HepG2 (cell line): ENCODE results near the gene S100A4. TPM values are rescaled to one million over a fixed set of nuclear protein-coding genes. Genes with fewer than 3 reads are reported as not detected.

Experiments used
- ETV6 ChIP-seq: sonication (generic); formaldehyde crosslinking; conservative IDR thresholded peaks from 2 replicates; pipeline ENCODE4 v1.4.0; 2020; ENCODE audit warnings: missing genetic modification reagents
- FOXA1 ChIP-seq, 2 experiments: fragments of 450-650 bp in 1 of 2; sonication (generic) in 1 of 2; formaldehyde crosslinking in 1 of 2; IDR thresholded peaks; 2 replicates each; pipeline versions ENCODE4 v1.4.0 to v1.6.1; 2016 to 2020; ENCODE audit warnings: missing genetic modification reagents in 1 of 2
- FOXP1 ChIP-seq, 2 experiments: fragments of 450-650 bp in 1 of 2; IDR thresholded peaks; 2 replicates each; pipeline ENCODE4 v1.6.1; 2017 to 2018; ENCODE audit warnings: antibody characterized with exemption in 1 of 2
- HCFC1 ChIP-seq: fragments of 150-350 bp; IDR thresholded peaks from 2 replicates; pipeline ENCODE4 v1.6.1; 2014; ENCODE audit warnings: low read depth, low read length
- HNF4A ChIP-seq: sonication (generic); formaldehyde crosslinking; IDR thresholded peaks from 2 replicates; pipeline ENCODE4 v1.4.0; 2020; ENCODE audit warnings: missing genetic modification reagents
- HNRNPK ChIP-seq: fragments of 200-400 bp; formaldehyde crosslinking; IDR thresholded peaks from 2 replicates; pipeline ENCODE4 v1.6.1; 2018; ENCODE audit warnings: low read length, low read depth, moderate library complexity, mild to moderate bottlenecking; ENCODE audit not compliant: poor library complexity, severe bottlenecking
- HNRNPLL ChIP-seq: fragments of 200-400 bp; formaldehyde crosslinking; IDR thresholded peaks from 2 replicates; pipeline ENCODE4 v1.6.1; 2017; ENCODE audit warnings: mild to moderate bottlenecking, low read depth, low read length; ENCODE audit not compliant: poor library complexity, severe bottlenecking
- KLF16 ChIP-seq, 2 experiments: sonication (generic) in 1 of 2; formaldehyde crosslinking in 1 of 2; IDR thresholded peaks; 2 replicates each; pipeline versions ENCODE4 v1.6.1 to v1.8.0; 2016 to 2023; ENCODE audit warnings: missing genetic modification reagents in 2 of 2, missing compliant biosample characterization in 1 of 2
- MXD3 ChIP-seq: IDR thresholded peaks from 2 replicates; pipeline ENCODE4 v1.6.1; 2016; ENCODE audit warnings: mild to moderate bottlenecking, missing biosample characterization, missing genetic modification reagents
- NFATC3 ChIP-seq: sonication (generic); formaldehyde crosslinking; IDR thresholded peaks from 2 replicates; pipeline ENCODE4 v1.5.1; 2020; ENCODE audit warnings: mild to moderate bottlenecking, missing genetic modification reagents
- NFIC ChIP-seq: IDR thresholded peaks from 2 replicates; pipeline ENCODE4 v1.6.1; 2012; ENCODE audit warnings: mild to moderate bottlenecking, low read length, inconsistent platforms
- SIX4 ChIP-seq: sonication (generic); formaldehyde crosslinking; IDR thresholded peaks from 2 replicates; pipeline ENCODE4 v1.4.0; 2020; ENCODE audit warnings: missing genetic modification reagents
- SRSF4 ChIP-seq: fragments of 200-400 bp; formaldehyde crosslinking; IDR thresholded peaks from one replicate; pipeline ENCODE4 v1.6.1; 2018; ENCODE audit warnings: mild to moderate bottlenecking, low read depth, low read length, moderate library complexity; ENCODE audit not compliant: poor library complexity, severe bottlenecking
- ZBED4 ChIP-seq: sonication (generic); formaldehyde crosslinking; IDR thresholded peaks from 2 replicates; pipeline ENCODE4 v1.4.0; 2020; ENCODE audit warnings: missing genetic modification reagents, borderline replicate concordance
- ZNF263 ChIP-seq: sonication (generic); formaldehyde crosslinking; IDR thresholded peaks from 2 replicates; pipeline ENCODE4 v1.4.0; 2020; ENCODE audit warnings: missing genetic modification reagents
- ZNF34 ChIP-seq: sonication (generic); formaldehyde crosslinking; IDR thresholded peaks from 2 replicates; pipeline ENCODE4 v1.4.0; 2020; ENCODE audit warnings: mild to moderate bottlenecking, missing genetic modification reagents, borderline replicate concordance
- ZNF552 ChIP-seq: sonication (generic); formaldehyde crosslinking; IDR thresholded peaks from 2 replicates; pipeline ENCODE4 v1.9.0; 2022; ENCODE audit warnings: missing genetic modification reagents, mild to moderate bottlenecking, borderline replicate concordance
- ZNF562 ChIP-seq: sonication (generic); formaldehyde crosslinking; IDR thresholded peaks from 2 replicates; pipeline ENCODE4 v1.8.0; 2022; ENCODE audit warnings: missing genetic modification reagents, borderline replicate concordance
- ZNF567 ChIP-seq: sonication (generic); formaldehyde crosslinking; IDR thresholded peaks from 2 replicates; pipeline ENCODE4 v1.8.1; 2023; ENCODE audit warnings: mild to moderate bottlenecking, missing genetic modification reagents, borderline replicate concordance
- ZNF569 ChIP-seq: sonication (generic); formaldehyde crosslinking; IDR thresholded peaks from 2 replicates; pipeline ENCODE4 v1.5.0; 2020; ENCODE audit warnings: mild to moderate bottlenecking, missing genetic modification reagents, moderate library complexity, borderline replicate concordance
- ZNF574 ChIP-seq: sonication (generic); formaldehyde crosslinking; IDR thresholded peaks from 2 replicates; pipeline ENCODE4 v1.4.0; 2020; ENCODE audit warnings: missing genetic modification reagents
- polyA plus RNA-seq, 8 experiments: library from polyadenylated mRNA; depleted of rRNA in 3 of 8; stranded (reverse) in 7 of 8; unstranded in 1 of 8; fragments of >200 nt; fragmentation: Illumina TruSeq in 4 of 8; extraction: Trizol in 4 of 8; gene quantifications; 2 replicates each; pipeline versions ENCODE4 v1.2.1 to v1.2.3, GENCODE V29; 2011 to 2016; ENCODE audit warnings: low read depth in 4 of 8, missing spikeins in 1 of 8, mixed read lengths in 1 of 8; ENCODE audit not compliant: insufficient read depth in 1 of 8
- total RNA-seq, 5 experiments: library from RNA; depleted of rRNA; stranded (reverse); fragments of >200 nt; fragmentation: Illumina TruSeq; extraction: Trizol; gene quantifications; 2 replicates each; pipeline ENCODE4 v1.2.3, GENCODE V29; 2016; ENCODE audit warnings: low read depth in 1 of 5

Gene S100A4
- total and polyA plus RNA-seq, 2 of the 13 experiments (the other 11 are each of a cell fraction or from before 2014, with no cell fraction given) = 12.9 to 20.2 TPM

GRCh38 chr1:153568367-153569099, 22.9 kb upstream of the S100A4 start (continued):
- TF ChIP-seq ZNF574 (CRISPR knock-in tag) (peak; percentile 39; the same call in 1 of the 2 replicates), HCFC1 (no peak), HNRNPLL (no peak), ZNF569 (no peak), ZNF552 (CRISPR knock-in tag) (no peak), SRSF4 (no peak), ETV6 (no peak), NFATC3 (CRISPR knock-in tag) (no peak), HNF4A (CRISPR knock-in tag) (no peak), HNRNPK (no peak), ZNF34 (CRISPR knock-in tag) (no peak), NFIC (no peak), FOXA1 (IDR thresholded peaks at IDR 0.05) (no peak), FOXA1 (CRISPR knock-in tag; IDR thresholded peaks at IDR 0.05) (no peak), ZNF263 (CRISPR knock-in tag) (0 out of 2 replicates have a peak, but pooled peaks have one; percentile 11), ZNF562 (CRISPR knock-in tag) (no peak), MXD3 (CRISPR knock-in tag) (peak; percentile 31; the same call in 1 of the 2 replicates), FOXP1 (IDR thresholded peaks at IDR 0.05) (no peak), FOXP1 (CRISPR knock-in tag; IDR thresholded peaks at IDR 0.05) (no peak), KLF16 (CRISPR knock-in tag; IDR thresholded peaks at IDR 0.05) (peak in 1 of 2 experiments; percentile 61; a peak in 1 of 4 replicates), SIX4 (no peak), ZNF567 (CRISPR knock-in tag) (no peak), ZBED4 (CRISPR knock-in tag) (peak; percentile 43; the same call in 1 of the 2 replicates)
